Lower lobe of right lung (tissue), 2 donors: ENCODE measurements around the gene RNF215. TPM values are rescaled to one million over a fixed set of nuclear protein-coding genes. Genes with fewer than 3 reads are reported as not detected.

Experiments used
- ATAC-seq, 2 donors: fragments of 200-7000 bp; cut with Tn5 transposase; one replicate each; pipeline ENCODE4 v1.9.1; 2020 to 2022; ENCODE audit warnings: mild to moderate bottlenecking in 2 of 2, moderate library complexity in 2 of 2
- DNase-seq: peaks from one replicate; pipeline ENCODE4 v3.0.0-alpha.2; 2020
- H3K27ac ChIP-seq: fragments of 200-600 bp; one replicate; pipeline ENCODE4 v1.8.0; 2022
- H3K27me3 ChIP-seq: fragments of 200-600 bp; one replicate; pipeline ENCODE4 v1.8.0; 2022; ENCODE audit warnings: low read depth
- H3K36me3 ChIP-seq: fragments of 200-600 bp; one replicate; pipeline ENCODE4 v1.8.0; 2022; ENCODE audit warnings: mild to moderate bottlenecking
- H3K4me1 ChIP-seq: fragments of 200-600 bp; one replicate; pipeline ENCODE4 v1.8.0; 2022
- H3K4me3 ChIP-seq: fragments of 200-600 bp; one replicate; pipeline ENCODE4 v1.8.0; 2022; ENCODE audit warnings: mild to moderate bottlenecking
- H3K9me3 ChIP-seq: fragments of 200-600 bp; one replicate; pipeline ENCODE4 v1.8.0; 2022
- intact Hi-C: fragments of 100-400 bp; cut with DNase I; formaldehyde crosslinking; loops from one replicate; pipeline ENCODE4 v1.11.0; 2022
- total RNA-seq: library from RNA; stranded (reverse); fragmentation: NEBNext Ultra II Directional; extraction: Animal tissue kit (Norgen Biotek cat#: 25700); gene quantifications from one replicate; pipeline ENCODE4 v1.2.1, GENCODE V29; 2021
- TF ChIP-seq, protein P1 (sequence below): fragments of 200-600 bp; IDR thresholded peaks from one replicate; pipeline ENCODE4 v1.8.0; 2022; ENCODE audit warnings: antibody characterized with exemption, mild to moderate bottlenecking
- donor health status: DM: no; HTN: yes; CAD: no; lungs with severe emphysema.

RNF215 gene
- total RNA-seq, 1 donor from 2014 or later, result 13.6 TPM

GRCh38 chr22:30358541-30358940 is 28.7 kb downstream of the RNF215 start:
- Histone ChIP-seq H3K27me3 (no peaks in the 10 kb centered on the region), H3K36me3 (peaks cover 2% of the 10 kb centered on the region), H3K4me1 (peaks cover 36% of the 10 kb centered on the region), H3K4me3 (no peak overlapping the region), H3K27ac (no peak overlapping the region), H3K9me3 (no peaks in the 10 kb centered on the region)
- TF ChIP-seq, protein P1, sequence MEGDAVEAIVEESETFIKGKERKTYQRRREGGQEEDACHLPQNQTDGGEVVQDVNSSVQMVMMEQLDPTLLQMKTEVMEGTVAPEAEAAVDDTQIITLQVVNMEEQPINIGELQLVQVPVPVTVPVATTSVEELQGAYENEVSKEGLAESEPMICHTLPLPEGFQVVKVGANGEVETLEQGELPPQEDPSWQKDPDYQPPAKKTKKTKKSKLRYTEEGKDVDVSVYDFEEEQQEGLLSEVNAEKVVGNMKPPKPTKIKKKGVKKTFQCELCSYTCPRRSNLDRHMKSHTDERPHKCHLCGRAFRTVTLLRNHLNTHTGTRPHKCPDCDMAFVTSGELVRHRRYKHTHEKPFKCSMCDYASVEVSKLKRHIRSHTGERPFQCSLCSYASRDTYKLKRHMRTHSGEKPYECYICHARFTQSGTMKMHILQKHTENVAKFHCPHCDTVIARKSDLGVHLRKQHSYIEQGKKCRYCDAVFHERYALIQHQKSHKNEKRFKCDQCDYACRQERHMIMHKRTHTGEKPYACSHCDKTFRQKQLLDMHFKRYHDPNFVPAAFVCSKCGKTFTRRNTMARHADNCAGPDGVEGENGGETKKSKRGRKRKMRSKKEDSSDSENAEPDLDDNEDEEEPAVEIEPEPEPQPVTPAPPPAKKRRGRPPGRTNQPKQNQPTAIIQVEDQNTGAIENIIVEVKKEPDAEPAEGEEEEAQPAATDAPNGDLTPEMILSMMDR, result no peak
- ATAC-seq (no peak), DNase-seq (no peak)
- intact Hi-C loops, result no loop called here

DNA sequence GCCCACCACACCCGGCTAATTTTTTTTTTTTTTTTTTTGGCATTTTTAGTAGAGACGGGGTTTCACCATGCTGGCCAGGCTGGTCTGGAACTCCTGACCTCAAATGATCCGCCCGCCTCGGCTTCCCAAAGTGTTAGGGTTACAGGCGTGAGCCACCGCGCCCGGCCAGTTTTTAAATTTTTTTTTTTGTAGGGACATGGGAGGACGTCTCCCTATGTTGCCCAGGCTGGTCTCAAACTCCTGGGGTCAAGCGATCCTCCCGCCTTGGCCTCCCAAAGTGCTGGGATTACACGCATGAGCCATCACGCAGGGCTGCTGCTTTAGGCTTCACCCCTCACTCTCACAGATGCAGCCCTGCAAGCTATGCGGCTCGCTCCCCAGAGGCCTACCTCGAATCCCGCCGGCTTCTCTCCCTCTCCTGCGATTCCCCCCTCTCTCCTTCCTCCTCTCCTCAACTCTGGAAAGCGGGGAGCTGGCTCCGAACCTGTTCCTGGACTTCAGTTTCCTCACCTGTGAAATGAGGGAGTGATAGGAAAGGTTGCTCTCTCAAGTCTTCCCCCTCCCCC is 29.5 kb downstream of the RNF215 start:
- intact Hi-C loops, result no loop called here
- Histone ChIP-seq H3K4me1 (peaks cover 42% of the 10 kb centered on the region), H3K4me3 (peak overlapping the region; percentile 88), H3K36me3 (peaks cover 8% of the 10 kb centered on the region), H3K27me3 (no peaks in the 10 kb centered on the region), H3K9me3 (no peaks in the 10 kb centered on the region), H3K27ac (no peak overlapping the region)
- DNase-seq, result no peak
- TF ChIP-seq, protein P1, result no peak
- no peak for ATAC-seq

DNA sequence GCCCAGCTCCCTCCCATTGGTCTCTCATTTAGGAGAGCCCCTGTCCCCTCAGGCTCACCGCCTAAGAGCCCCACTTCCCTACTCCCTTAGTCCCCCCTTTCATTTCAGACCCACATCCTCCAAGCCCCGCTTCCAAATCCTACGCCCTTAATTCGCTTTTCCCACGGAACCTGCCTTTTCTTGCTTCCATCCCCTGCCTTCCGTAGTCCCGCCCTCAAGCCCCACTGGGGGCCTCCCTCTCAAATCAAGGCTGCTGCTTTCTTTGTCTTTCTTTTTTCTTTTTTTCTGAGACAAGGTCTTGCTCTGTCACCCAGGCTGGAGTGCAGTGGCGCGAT is 30.0 kb downstream of the RNF215 start:
- Histone ChIP-seq H3K27me3 (no peaks in the 10 kb centered on the region), H3K36me3 (peaks cover 13% of the 10 kb centered on the region), H3K4me1 (peaks cover 43% of the 10 kb centered on the region), H3K4me3 (peak overlapping the region; percentile 88), H3K27ac (peak overlapping the region; percentile 98), H3K9me3 (no peaks in the 10 kb centered on the region)
- TF ChIP-seq, protein P1, result no peak
- ATAC-seq, result peak in 1 of 2 donors; percentile 1
- no peak for DNase-seq
- intact Hi-C loops, result no loop called here

- H3K4me3 ChIP-seq, result peak within 1 kb of the TSS; percentile 88
- H3K36me3 ChIP-seq, result peaks cover 19% of the 10 kb centered on the region
- peak; percentile 95 for DNase-seq
- peak; percentile 98 for ATAC-seq
- TF ChIP-seq, protein P1, result no peak
- H3K4me1 ChIP-seq, result peaks cover 46% of the 10 kb centered on the region
- intact Hi-C loops, result no loop called here
- no peaks in the 10 kb centered on the region for H3K9me3 ChIP-seq
- peak within 1 kb of the TSS; percentile 98 for H3K27ac ChIP-seq
- no peaks in the 10 kb centered on the region for H3K27me3 ChIP-seq
These were observed 30.6 kb downstream of the RNF215 start, which contains the start of the genes CCDC157 and SF3A1 for GRCh38 chr22:30356449-30357235. Gene CCDC157, plus strand, starts transcription at chr22:30357007. Its CDS starts 8,994 bp downstream, at chr22:30366001. Gene SF3A1, minus strand, starts transcription at chr22:30356894. Its CDS starts 102 bp downstream, at chr22:30356792.

GRCh38 chr22:30354644-30355043 is 32.6 kb downstream of the RNF215 start:
- Histone ChIP-seq H3K27ac (no peak overlapping the region), H3K27me3 (no peaks in the 10 kb centered on the region), H3K4me3 (peak overlapping the region; percentile 88), H3K9me3 (no peaks in the 10 kb centered on the region), H3K4me1 (peaks cover 48% of the 10 kb centered on the region), H3K36me3 (peaks cover 39% of the 10 kb centered on the region)
- ATAC-seq (no peak), DNase-seq (no peak)
- intact Hi-C loops, result no loop called here
- TF ChIP-seq, protein P1, result no peak
